Activated naive CD4-positive, alpha-beta T cell treated with anti-CD3 and anti-CD28 coated beads, Interleukin-2, amount 50 U/mL, for 16 hours (primary cell): ENCODE results near the gene CEACAM3.

ENCODE experiments used
- DNase-seq: peaks from one replicate; pipeline ENCODE4 v3.0.0-alpha.2; 2020

Gene CEACAM3

DNA sequence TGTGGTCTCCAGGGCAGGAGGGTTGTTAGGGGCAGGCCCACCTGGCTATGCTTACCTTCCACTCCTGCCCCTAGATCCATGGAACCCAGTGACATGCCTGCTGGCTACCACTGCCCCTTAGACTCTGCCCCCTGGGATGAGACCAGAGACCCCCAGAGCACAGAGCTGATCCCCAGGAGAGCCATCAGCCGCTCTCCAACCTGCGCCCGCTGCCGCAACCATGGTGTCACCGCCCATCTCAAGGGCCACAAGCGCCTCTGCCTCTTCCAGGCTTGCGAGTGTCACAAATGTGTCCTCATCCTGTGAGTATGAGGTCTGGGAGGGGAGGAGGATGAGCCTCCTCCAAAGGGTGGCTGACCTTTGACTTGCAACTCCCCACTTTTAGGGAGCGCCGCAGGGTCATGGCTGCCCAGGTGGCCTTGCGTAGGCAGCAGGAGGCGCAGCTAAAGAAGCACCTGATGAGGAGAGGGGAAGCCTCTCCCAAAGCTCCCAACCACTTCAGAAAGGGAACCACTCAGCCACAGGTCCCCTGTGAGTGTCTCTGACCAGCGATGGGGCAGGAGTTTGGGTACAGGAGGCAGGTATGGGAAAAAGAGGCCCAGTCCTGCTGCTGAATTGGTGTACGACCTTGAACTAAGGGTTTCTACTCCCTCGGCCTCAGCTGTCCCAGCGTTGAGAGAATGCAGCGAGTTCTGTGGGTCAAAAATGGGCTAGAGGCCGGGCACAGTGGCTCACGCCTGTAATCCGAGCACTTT is 51.1 kb downstream of the CEACAM3 start:
- no peak for DNase-seq

DNA sequence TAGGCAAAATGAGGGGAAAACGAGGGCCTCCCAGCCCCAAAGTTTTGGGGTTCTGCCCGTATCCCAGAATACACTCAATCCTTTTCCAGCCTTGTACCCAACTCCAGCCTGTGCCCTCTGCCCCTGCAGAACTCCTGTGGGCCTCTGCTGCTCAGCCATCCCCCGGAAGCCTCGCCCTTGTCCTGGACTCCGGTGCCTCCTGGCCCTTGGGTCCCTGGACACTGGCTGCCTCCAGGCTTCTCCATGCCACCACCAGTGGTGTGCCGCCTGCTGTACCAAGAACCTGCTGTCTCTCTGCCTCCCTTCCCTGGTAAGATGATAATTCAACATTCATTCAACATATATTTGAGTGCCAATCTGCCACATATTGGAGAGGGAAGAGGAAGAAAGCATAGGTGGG is 52.3 kb downstream of the CEACAM3 start:
- no peak for DNase-seq

DNA sequence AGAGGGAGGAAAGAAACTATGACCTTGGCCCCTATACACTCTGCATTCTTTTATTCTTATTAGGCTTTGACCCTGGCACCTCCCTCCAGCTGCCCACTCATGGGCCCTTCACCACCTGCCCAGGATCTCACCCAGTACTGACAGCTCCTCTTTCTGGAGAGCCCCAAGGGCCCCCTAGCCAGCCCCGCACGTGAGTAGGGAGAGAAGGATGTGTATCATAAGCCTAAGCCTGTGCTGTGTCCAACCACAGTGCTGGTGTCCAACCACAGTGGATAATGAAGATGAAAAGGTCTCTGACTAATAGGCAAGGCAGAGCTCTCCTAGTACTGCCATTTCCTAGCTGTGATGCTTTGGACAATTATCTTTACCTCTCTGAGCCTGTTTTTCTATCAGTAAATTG is 52.7 kb downstream of the CEACAM3 start:
- DNase-seq, result no peak

DNA sequence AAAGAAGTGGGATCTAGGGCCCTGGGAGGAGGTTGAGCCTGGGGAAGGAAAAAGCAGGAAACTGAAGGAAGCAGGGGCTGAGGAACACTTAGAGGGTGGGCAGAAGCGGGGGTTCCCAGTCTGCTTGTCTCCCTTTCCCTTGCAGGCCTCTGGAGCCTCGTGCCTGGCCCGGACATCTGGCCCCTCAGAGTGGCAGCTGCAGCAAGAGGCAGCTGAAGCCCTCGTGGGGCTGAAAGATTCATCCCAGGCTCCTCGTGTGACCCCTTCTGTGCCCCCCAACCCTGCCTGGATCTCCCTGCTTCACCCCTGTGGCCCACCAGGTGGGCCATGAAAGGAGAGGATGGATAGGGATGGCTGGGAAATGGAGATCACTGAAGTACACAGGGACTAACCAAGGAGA is 54.0 kb downstream of the CEACAM3 start:
- no peak for DNase-seq

DNA sequence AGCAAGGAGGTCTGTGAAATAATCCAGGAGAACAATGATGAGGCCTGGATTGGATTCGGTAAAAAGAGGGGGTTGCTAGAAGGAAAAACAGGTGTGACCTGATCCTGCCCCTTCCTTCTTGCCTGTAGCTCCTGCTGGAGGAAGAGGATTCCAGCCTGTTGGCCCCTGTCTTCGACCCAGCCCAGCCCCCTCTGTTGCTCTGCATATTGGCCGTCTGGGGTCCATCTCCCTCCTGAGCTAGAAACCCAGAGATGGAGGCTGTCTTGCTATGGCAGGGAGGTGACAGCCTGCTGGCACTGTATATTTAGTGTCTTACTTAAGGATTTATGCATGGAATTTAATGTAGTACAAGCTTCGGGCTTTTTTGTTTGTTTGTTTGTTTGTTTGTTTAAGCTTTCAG is 55.1 kb downstream of the CEACAM3 start:
- DNase-seq, result no peak

DNA sequence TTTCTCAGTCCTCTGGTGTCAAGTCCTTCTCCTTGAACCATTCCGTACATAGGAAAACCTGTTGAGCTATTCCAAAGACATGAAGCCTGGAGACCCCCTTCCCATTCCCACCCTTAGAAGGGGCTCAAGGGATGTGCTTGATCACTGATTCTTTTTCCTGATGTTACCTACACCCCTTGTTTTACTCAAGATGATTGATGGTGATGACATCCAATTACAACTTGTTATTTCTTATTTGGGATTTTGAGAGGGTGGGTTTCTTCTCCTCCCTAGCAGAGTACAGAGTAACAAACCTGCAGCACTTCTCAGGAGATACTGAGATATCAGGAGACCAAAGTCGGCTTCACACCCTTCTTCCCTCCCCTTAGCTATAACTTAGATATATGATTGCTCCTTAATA is 57.0 kb downstream of the CEACAM3 start:
- DNase-seq, result no peak

DNA sequence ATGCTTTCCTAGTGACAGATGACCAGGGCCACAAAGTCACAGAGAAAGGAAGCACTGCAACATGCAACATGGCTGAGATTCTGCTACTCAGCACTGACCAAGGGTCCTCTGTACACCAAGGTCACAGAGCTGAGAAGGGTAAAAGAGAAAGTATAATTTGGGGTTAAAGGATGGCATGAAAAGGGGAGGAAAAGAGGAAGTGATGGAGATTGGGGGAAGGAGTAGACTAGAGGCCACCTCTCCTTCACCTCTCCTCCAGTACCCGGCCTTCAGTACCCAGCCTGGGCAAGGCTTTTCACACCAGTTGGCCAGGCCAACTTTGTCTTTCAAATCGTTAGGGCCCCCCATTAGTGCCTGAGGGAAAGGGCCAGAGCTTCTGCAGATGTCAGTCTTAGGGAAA is 57.4 kb downstream of the CEACAM3 start:
- no peak for DNase-seq

DNA sequence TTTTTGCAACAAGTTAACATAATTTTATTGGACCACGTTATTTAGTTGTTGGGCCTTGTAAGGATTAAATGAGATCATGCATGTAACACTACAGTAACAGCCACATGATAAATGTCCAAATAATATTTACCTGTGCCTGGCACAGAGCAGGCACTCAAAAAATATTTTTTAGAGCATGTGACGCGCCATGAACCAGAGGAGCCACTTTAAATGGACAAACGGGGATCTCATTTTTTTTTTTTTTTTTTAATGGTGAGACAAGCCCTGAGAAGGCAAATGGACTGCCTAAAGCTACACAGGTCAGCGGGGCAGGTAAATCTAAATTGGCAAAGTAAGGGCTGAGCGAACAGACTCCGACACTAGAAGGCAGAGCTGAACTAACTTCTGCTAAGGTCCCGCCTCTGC is 62.8 kb downstream of the CEACAM3 start:
- DNase-seq, result no peak

DNA sequence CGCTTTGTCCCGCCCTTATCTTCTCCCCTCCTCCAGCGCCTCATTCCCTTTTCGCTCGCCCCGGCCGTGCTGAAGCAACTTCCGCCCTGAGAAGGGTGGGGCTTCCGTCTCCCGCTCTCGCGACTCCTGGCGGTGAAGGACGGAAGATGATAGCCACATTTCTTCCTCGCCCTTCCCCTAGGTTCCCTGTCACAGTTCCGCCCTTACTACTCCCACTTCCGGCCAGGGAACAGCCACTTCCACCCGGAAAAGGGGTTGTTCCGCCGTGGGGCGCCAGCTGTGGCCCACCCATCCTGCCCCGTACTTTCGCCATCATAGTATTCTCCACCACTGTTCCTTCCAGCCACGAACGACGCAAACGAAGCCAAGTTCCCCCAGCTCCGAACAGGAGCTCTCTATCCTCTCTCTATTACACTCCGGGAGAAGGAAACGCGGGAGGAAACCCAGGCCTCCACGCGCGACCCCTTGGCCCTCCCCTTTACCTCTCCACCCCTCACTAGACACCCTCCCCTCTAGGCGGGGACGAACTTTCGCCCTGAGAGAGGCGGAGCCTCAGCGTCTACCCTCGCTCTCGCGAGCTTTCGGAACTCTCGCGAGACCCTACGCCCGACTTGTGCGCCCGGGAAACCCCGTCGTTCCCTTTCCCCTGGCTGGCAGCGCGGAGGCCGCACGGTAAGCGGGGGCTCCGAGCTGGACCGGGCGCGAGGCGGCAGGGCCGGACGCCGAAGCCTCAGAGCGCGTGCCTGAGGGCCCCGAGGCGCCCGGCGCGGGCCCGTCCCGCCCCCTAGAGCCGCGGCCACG is 63.4 kb downstream of the CEACAM3 start, which contains the start of gene RPS19:
TSS of gene RPS19 (plus strand) at position 638 of the 801 bp plus-strand sequence. CDS start 520 bp downstream, outside the sequence.
- peak; percentile 97 for DNase-seq

DNA sequence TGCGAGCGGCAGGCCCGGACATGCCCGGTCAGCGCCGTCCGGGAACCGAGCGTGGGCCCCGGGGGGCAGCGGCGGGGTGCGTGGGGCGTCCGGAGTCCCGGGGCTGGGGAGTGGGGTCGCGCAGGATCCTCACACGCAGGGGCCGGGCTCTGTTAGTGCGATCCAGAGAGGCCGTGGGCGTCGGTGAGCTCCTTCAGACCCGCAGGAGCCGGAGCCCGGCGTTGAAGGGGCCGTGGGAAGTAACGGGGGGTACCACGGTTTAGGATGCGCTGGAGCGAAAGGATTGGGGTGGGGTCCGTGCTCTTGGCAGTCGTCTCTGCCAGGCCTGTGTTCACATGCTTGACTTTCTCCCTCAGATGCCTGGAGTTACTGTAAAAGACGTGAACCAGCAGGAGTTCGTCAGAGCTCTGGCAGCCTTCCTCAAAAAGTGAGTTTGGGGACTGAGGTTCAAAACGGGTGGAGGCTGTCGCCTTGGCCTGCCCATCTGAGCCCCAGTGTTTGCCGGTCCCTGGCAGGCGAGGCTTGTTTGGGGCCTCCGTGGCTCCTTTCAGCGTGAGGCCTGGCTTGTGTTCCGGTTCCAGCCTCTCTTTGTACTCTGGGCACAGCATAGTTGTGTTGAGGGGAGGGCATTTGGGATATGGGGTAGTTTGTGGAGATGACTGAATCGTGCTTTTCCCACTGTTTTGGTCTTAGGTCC is 64.2 kb downstream of the CEACAM3 start:
- peak; percentile 56 for DNase-seq
